Activated CD4-positive, alpha-beta T cell treated with anti-CD3 and anti-CD28 coated beads for 36 hours (primary cell): ENCODE results near the gene PABPN1L. TPM values are rescaled to one million over a fixed set of nuclear protein-coding genes. Genes with fewer than 3 reads are reported as not detected.

Source experiments
- ATAC-seq: fragments of 200-7000 bp; cut with Tn5 transposase; one replicate; pipeline ENCODE4 v1.10.0; 2021; ENCODE audit warnings: mild to moderate bottlenecking, moderate library complexity
- CTCF ChIA-PET: fragments of 350-600 bp; sonication (Branson Sonifier 250); formaldehyde crosslinking; loops from one replicate; lab custom pipeline; 2021; ENCODE audit warnings: antibody characterized with exemption; lab: Charles Lee
- POLR2A ChIA-PET: fragments of 350-600 bp; sonication (Branson Sonifier 250); formaldehyde crosslinking; loops from one replicate; lab custom pipeline; 2021; ENCODE audit warnings: antibody characterized with exemption, inconsistent platforms; lab: Charles Lee
- DNase-seq: peaks from one replicate; pipeline ENCODE4 v3.0.0-alpha.2; 2020
- H3K27ac Mint-ChIP-seq: one replicate; pipeline ENCODE4 v1.8.0; 2021; ENCODE audit warnings: mixed read lengths
- H3K27me3 Mint-ChIP-seq: one replicate; pipeline ENCODE4 v1.8.0; 2021; ENCODE audit warnings: mixed read lengths
- H3K36me3 Mint-ChIP-seq: one replicate; pipeline ENCODE4 v1.8.0; 2021; ENCODE audit warnings: low read depth, mixed read lengths
- H3K4me1 Mint-ChIP-seq: one replicate; pipeline ENCODE4 v1.8.0; 2021; ENCODE audit warnings: mixed read lengths
- H3K4me3 Mint-ChIP-seq: one replicate; pipeline ENCODE4 v1.8.0; 2021; ENCODE audit warnings: mild to moderate bottlenecking, moderate library complexity, mixed read lengths
- H3K9me3 Mint-ChIP-seq: one replicate; pipeline ENCODE4 v1.8.0; 2021; ENCODE audit warnings: low read depth, mixed read lengths
- intact Hi-C, 2 experiments: fragments of 100-400 bp; cut with DNase I in 1 of 2; cut with micrococcal nuclease in 1 of 2; formaldehyde crosslinking; loops; one replicate each; pipeline versions ENCODE4 v1.14.2 to v1.15.1; 2022 to 2024; cut with DNase I, micrococcal nuclease
- total RNA-seq, 2 experiments: library from RNA; stranded (reverse); gene quantifications; one replicate each; pipeline ENCODE4 v1.2.3, GENCODE V29; 2021

Gene PABPN1L
- total RNA-seq, 2 experiments from 2014 or later: not detected

DNA sequence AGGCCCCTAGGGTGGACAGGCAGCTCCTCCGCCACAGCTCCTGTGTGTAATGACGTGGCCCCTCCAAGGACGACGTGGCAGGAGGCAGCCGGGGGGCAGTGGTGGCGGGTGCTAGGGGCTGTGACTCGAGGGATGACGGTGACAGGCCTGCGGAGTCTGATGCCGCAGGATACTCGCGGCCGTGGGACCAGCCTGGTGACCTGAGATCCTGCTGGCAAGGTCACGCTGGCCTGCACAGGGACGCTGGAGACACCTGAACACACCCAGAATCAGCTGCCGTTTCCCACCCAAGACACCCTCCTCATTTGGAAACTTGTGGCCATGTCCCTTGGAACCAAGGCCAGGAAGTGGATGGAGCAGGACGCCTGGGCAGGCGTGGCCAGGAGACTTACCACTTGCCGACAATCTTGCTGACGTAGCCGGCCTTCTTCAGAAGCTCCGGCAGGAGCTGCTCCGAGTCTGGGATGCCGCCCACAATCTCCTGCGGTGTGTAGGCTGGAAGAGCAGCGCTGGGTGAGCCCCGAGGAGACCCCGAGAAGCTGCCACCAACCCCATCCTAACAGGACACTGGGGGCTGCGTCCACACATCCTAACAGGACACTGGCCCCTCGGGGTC lies 25.8 kb downstream of the PABPN1L start:
- peaks cover 3% of the 10 kb centered on the region for H3K36me3 Mint-ChIP-seq

DNA sequence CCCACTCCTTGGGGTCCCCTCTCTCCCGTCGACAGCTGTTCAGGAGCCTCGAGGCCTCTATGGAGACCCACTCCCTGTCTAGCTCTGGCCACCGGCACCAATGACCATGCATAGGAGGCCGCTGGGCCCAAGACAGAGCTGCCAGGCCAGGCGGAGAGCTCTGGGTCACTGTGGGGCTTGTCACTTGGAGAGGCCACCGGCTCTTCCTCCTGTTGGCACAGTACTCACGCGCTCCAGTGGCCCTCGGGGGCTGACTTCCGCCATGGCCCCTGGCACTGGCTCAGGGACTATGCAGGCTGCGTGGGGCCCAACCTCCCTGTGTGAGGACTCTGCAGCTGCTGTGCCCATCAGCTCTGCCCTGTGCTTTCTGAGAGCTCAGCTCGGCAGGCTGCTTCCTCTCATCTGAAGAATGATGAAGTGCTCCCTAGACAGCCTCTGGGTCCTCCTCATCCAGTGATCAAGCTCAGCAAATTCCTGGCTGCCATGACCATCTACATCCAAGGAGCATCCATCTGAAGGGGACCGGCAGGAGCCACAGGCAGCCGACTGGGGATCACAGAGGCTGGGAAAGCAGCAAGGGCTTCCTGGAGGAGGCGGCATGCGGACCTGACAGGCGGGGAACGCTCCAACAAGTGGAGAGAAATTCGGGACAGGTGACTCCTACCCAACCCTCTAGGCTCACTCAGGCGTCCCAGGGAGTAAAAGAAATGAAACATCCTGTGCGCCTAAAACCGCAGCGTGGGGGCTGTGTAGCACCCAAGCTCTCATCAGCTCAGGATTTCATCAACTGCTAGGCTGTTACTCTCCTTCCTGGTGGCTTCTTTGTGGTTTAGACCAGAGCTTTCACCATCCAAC lies 26.5 kb downstream of the PABPN1L start:
- no peaks in the 10 kb centered on the region for H3K4me1 Mint-ChIP-seq
- DNase-seq (no peak), ATAC-seq (no peak)
- H3K4me3 Mint-ChIP-seq: no peak overlapping the region
- H3K27me3 Mint-ChIP-seq: no peaks in the 10 kb centered on the region
- no peaks in the 10 kb centered on the region for H3K9me3 Mint-ChIP-seq
- intact Hi-C loops: no loop called here
- H3K36me3 Mint-ChIP-seq: peaks cover 3% of the 10 kb centered on the region
- H3K27ac Mint-ChIP-seq: no peak overlapping the region
- ChIA-PET CTCF (interaction anchor here (0.6 kb wide), 1 partner anchor 1136 kb away, joined by 3 read pairs; no protein-coding TSS in a partner anchor), POLR2A (no interaction called here)

More for the DNA sequence above, 25.8 kb downstream of the PABPN1L start:
- ChIA-PET CTCF (interaction anchor here (0.6 kb wide), 1 partner anchor 1135 kb away, joined by 3 read pairs; no protein-coding TSS in a partner anchor), POLR2A (no interaction called here)
- H3K27me3 Mint-ChIP-seq: no peaks in the 10 kb centered on the region
- no peak overlapping the region for H3K4me3 Mint-ChIP-seq
- H3K4me1 Mint-ChIP-seq: no peaks in the 10 kb centered on the region
- intact Hi-C loops: no loop called here
- H3K9me3 Mint-ChIP-seq: no peaks in the 10 kb centered on the region
- ATAC-seq (no peak), DNase-seq (no peak)
- no peak overlapping the region for H3K27ac Mint-ChIP-seq

DNA sequence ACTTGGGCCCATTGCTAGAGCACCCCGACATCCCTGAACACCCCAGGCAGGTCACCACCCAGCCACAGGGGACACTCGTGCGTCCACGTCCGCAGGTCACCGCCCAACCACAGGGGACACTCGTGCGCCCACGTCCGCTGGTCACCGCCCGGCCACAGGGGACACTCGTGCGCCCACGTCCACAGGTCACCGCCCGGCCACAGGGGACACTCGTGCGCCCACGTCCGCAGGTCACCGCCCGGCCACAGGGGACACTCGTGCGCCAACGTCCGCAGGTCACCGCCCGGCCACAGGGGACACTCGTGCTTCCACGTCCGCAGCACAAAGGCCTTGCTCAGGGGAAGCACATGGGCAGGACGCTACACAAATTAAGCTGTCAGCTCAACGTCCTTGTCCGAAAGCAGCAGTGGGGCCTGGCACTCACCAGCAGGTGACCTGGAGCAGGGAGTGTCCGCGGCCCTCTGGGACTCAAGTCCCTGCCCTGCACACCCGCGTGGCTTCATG lies 27.4 kb downstream of the PABPN1L start:
- no peak for ATAC-seq
- Mint-ChIP-seq H3K4me3 (no peak overlapping the region), H3K27ac (no peak overlapping the region), H3K36me3 (peaks cover 3% of the 10 kb centered on the region), H3K27me3 (no peaks in the 10 kb centered on the region), H3K4me1 (no peaks in the 10 kb centered on the region), H3K9me3 (no peaks in the 10 kb centered on the region)
- intact Hi-C loops: no loop called here
- ChIA-PET POLR2A (no interaction called here), CTCF (no interaction called here)
- no peak for DNase-seq

DNA sequence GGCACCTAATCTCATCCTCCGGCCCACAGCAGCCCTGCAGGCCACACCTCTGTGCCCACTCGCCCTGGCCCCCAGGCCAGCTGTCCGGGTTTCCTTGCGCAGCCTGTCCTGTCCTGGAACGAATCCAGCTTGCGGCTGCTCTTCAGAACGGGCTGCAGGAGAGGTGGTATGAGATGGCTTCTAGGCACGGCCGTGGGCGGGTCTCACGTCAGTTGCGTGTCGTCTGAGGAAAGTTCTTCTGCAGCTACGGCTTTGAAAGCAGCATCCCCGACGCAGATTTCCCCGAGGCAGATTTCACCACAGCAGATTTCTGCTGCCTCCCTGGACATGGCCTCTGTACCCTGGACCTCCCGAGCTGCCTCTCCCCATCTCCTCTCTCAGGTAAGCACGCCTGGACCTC lies 27.9 kb downstream of the PABPN1L start:
- POLR2A ChIA-PET: no interaction called here
- H3K36me3 Mint-ChIP-seq: peaks cover 3% of the 10 kb centered on the region
- H3K9me3 Mint-ChIP-seq: no peaks in the 10 kb centered on the region
- no peak for DNase-seq
- intact Hi-C loops: no loop called here
- CTCF ChIA-PET: no interaction called here
- H3K4me3 Mint-ChIP-seq: no peak overlapping the region
- H3K27ac Mint-ChIP-seq: no peak overlapping the region
- H3K4me1 Mint-ChIP-seq: no peaks in the 10 kb centered on the region
- H3K27me3 Mint-ChIP-seq: no peaks in the 10 kb centered on the region
- ATAC-seq: no peak

DNA sequence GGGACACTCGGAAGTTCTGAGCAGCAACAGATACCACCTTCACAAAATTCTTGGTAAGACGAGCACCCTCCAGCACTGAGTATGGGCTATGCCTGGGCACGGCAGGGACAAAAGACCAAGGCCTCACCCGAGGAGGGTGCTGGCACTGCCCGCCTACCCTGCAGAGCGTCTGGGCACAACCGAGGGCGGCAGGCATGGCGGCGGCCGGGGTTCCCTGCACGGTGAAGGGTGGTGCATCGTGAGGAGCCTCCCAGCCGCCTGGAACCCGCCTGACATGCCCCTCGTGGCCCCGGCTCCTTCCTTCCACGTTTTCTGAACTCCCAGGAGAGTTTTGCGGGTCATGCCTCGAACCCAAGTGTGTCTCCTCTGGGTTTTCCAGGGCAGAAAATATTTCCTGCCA lies 28.7 kb downstream of the PABPN1L start:
- DNase-seq (no peak), ATAC-seq (no peak)
- ChIA-PET CTCF (no interaction called here), POLR2A (no interaction called here)
- H3K4me1 Mint-ChIP-seq: no peaks in the 10 kb centered on the region
- H3K4me3 Mint-ChIP-seq: no peak overlapping the region
- H3K36me3 Mint-ChIP-seq: peaks cover 3% of the 10 kb centered on the region
- H3K27ac Mint-ChIP-seq: no peak overlapping the region
- no peaks in the 10 kb centered on the region for H3K9me3 Mint-ChIP-seq
- intact Hi-C loops: no loop called here
- no peaks in the 10 kb centered on the region for H3K27me3 Mint-ChIP-seq

DNA sequence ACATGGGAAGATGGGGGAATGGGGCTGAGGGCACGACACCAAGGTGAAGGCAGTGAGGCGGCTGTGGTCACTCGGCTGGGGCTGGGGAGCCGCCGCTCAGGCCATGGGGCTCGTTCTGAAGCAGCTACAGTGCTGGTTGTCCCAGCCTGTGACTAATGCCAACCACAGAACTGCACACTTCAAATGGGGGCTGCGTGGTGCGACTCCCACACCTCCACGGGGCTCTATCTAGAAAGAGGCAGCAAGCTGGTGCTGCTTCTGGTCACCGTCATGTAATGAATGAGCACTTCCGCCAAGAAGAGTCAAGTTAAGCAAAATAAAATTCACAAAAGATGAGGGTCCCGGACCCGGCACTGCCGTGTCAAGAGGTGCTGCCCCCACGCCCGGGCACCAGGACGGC lies 29.7 kb downstream of the PABPN1L start:
- no peak for DNase-seq
- no peak overlapping the region for H3K4me3 Mint-ChIP-seq
- H3K9me3 Mint-ChIP-seq: no peaks in the 10 kb centered on the region
- H3K27me3 Mint-ChIP-seq: no peaks in the 10 kb centered on the region
- intact Hi-C loops: no loop called here
- POLR2A ChIA-PET: interaction anchor here (0.6 kb wide), 1 partner anchor 54 kb away, joined by 7 read pairs; no protein-coding TSS in a partner anchor
- CTCF ChIA-PET: interaction anchor here (0.8 kb wide), 1 partner anchor 232 kb away, joined by 5 read pairs; no protein-coding TSS in a partner anchor
- peaks cover 3% of the 10 kb centered on the region for H3K36me3 Mint-ChIP-seq
- H3K4me1 Mint-ChIP-seq: no peaks in the 10 kb centered on the region
- ATAC-seq: no peak
- H3K27ac Mint-ChIP-seq: no peak overlapping the region

DNA sequence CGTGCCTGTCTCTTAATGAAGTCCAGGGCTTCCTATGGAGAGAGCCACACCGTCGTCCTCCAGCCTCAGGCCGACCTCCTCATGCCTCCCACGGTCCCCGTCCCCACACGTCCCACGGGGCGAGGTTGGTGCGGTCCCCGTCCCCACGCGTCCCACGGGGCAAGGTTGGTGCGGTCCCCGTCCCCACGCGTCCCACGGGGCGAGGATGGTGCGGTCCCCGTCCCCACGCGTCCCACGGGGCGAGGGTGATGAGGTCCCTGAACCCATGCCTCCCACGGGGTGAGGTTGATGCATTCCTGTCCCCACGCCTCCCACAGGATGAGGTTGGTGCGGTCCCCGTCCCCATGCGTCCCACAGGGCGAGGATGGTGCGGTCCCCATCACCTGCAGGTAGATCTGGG lies 30.6 kb downstream of the PABPN1L start:
- Mint-ChIP-seq H3K4me1 (no peaks in the 10 kb centered on the region), H3K4me3 (no peak overlapping the region), H3K27me3 (no peaks in the 10 kb centered on the region), H3K27ac (no peak overlapping the region), H3K9me3 (no peaks in the 10 kb centered on the region), H3K36me3 (peaks cover 3% of the 10 kb centered on the region)
- intact Hi-C loops: no loop called here
- DNase-seq (no peak), ATAC-seq (no peak)
- ChIA-PET CTCF (no interaction called here), POLR2A (no interaction called here)

DNA sequence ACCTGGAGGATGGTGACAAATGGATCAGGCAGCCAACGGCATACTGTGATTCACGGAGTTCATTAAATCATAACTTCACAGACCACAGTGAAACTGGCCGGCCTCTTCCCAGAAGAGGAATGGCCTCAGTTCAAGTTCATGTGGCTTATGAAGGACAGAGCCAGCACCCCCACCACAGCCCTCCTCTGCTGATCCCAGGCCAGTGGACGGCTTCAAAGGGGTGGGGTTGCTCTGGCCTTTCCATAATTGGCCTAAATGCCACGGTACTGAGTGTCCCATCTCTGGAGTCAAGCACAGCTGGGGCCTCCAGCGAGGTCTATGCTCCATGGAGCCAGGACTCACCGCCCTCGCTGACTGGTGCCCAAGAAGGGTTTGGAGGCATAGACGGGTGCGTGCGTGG lies 31.1 kb downstream of the PABPN1L start:
- H3K9me3 Mint-ChIP-seq: no peaks in the 10 kb centered on the region
- CTCF ChIA-PET: interaction anchor here (1.5 kb wide), 1 partner anchor 23 kb away, joined by 5 read pairs; no protein-coding TSS in a partner anchor
- no peak for ATAC-seq

DNA sequence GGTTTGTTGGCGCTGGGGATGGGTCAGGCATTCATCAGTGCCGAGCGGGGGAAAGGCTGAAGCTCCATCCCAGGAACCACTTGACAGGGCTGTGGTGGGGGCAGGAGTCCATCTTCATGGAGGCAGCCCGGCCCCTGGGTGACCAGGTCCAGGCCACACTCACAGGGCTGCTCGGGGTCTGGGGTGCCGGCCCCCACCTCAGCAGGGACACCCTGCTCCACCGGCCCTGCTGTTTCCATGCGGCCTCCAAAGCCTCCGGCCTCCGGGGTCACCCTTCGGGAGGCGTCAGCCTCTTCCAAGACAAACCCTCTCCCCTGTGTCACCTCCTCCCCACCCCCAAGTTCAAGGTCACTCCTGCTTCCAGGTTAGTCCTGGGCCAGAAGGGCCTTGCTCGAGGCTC lies 31.8 kb downstream of the PABPN1L start:
- Mint-ChIP-seq H3K27me3 (no peaks in the 10 kb centered on the region), H3K27ac (no peak overlapping the region), H3K4me3 (no peak overlapping the region), H3K9me3 (no peaks in the 10 kb centered on the region), H3K4me1 (no peaks in the 10 kb centered on the region), H3K36me3 (no peaks in the 10 kb centered on the region)
- ChIA-PET CTCF (interaction anchor here (1.5 kb wide), 1 partner anchor 23 kb away, joined by 5 read pairs; no protein-coding TSS in a partner anchor), POLR2A (no interaction called here)
- intact Hi-C loops: no loop called here
- no peak for ATAC-seq
- no peak for DNase-seq

More for the DNA sequence above, 31.1 kb downstream of the PABPN1L start:
- DNase-seq: no peak
- intact Hi-C loops: no loop called here
- no peaks in the 10 kb centered on the region for H3K4me1 Mint-ChIP-seq
- no peak overlapping the region for H3K27ac Mint-ChIP-seq
- no peaks in the 10 kb centered on the region for H3K27me3 Mint-ChIP-seq
- peaks cover 3% of the 10 kb centered on the region for H3K36me3 Mint-ChIP-seq
- H3K4me3 Mint-ChIP-seq: no peak overlapping the region
- POLR2A ChIA-PET: no interaction called here

DNA sequence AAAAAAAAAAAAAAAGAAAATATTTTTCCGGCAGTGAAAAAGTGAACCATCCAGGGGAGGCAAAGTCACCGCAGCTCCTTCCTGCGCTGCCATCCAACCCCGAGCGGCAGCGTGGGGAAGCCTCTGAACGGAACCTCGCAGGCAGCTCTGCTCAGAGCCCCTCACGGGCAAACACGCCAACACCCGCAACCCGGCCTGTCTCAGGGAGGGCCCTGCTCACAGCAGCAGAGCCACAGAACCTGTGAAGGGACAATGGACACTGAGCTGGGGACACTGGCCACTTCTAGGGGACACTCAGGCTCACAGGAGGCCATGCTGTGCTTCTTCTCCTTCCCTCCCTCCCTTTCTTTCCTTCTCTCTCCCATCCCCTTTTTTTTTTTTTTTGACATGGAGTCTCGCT lies 33.4 kb downstream of the PABPN1L start:
- ATAC-seq (no peak), DNase-seq (no peak)
- ChIA-PET POLR2A (no interaction called here), CTCF (interaction anchor here (1.2 kb wide), 1 partner anchor 11 kb away, joined by 3 read pairs; no protein-coding TSS in a partner anchor)
- Mint-ChIP-seq H3K4me1 (no peaks in the 10 kb centered on the region), H3K27me3 (no peaks in the 10 kb centered on the region), H3K9me3 (no peaks in the 10 kb centered on the region), H3K27ac (no peak overlapping the region), H3K4me3 (no peak overlapping the region), H3K36me3 (no peaks in the 10 kb centered on the region)
- intact Hi-C loops: no loop called here

DNA sequence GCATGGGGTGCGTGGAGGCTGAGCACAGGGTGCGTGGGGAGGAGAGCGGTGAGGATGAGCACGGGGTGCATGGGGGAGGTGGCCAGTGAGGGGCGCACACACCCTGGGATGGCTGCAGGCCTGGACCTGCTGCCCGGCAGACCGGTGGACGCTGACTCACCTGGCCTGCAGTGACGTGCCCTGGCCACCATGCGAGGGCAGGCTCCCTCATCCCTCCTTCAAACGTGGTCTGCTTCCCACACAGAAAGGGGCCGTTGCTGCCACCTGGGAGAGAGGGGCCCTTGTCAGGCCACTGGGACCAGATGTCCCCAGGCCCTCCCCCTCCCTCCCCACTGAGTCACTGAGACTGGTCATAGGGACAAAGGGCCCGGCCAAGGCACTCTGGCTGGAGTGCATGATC lies 34.6 kb downstream of the PABPN1L start:
- ATAC-seq (no peak), DNase-seq (no peak)
- Mint-ChIP-seq H3K9me3 (no peaks in the 10 kb centered on the region), H3K27ac (no peak overlapping the region), H3K4me3 (no peak overlapping the region), H3K4me1 (no peaks in the 10 kb centered on the region), H3K27me3 (no peaks in the 10 kb centered on the region), H3K36me3 (no peaks in the 10 kb centered on the region)
- intact Hi-C loops: no loop called here
- CTCF ChIA-PET: no interaction called here
- POLR2A ChIA-PET: no interaction called here
